Measurements from ENCODE around the gene C19orf81.

Gene C19orf81

GRCh38 chr19:50708179-50708879, 59.1 kb downstream of the C19orf81 start:
- DNase-seq (ENCODE audit: low read depth in 3 of 3, low spot score in 1 of 3): no peak
